Inflammatory macrophage (primary cell): Measurements from ENCODE around the gene GOLGA8T.
"Not testable (repeated sequence)": the region's sequence is repeated elsewhere in the genome, so short reads cannot be mapped to it uniquely, and the experiment has no call there.

Source experiments
- DNase-seq, 2 donors: peaks; one replicate each; pipeline ENCODE4 v3.0.0-alpha.2; 2020 to 2022
- total RNA-seq, 18 experiments: gene quantifications; one replicate each; lab custom pipeline; 2026; ENCODE audit warnings: mixed read lengths in 6 of 18, inconsistent platforms in 2 of 18; lab: John Stamatoyannopoulos, UW

GOLGA8T gene, protein sequence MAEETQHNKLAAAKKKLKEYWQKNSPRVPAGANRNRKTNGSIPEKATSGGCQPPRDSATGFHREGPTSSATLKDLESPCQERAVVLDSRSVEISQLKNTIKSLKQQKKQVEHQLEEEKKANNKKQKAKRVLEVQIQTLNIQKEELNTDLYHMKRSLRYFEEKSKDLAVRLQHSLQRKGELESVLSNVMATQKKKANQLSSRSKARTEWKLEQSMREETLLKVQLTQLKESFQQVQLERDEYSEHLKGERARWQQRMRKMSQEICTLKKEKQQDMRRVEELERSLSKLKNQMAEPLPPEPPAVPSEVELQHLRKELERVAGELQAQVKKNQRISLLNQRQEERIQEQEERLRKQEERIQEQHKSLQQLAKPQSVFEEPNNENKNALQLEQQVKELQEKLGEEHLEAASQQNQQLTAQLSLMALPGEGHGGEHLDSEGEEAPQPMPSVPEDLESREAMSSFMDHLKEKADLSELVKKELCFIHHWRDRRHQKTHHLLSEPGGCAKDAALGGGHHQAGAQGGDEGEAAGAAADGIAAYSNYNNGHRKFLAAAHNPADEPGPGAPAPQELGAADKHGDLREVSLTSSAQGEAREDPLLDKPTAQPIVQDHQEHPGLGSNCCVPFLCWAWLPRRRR
- total RNA-seq = 0 to 0.24 (median 0.07) reads per million in 18 experiments

DNA sequence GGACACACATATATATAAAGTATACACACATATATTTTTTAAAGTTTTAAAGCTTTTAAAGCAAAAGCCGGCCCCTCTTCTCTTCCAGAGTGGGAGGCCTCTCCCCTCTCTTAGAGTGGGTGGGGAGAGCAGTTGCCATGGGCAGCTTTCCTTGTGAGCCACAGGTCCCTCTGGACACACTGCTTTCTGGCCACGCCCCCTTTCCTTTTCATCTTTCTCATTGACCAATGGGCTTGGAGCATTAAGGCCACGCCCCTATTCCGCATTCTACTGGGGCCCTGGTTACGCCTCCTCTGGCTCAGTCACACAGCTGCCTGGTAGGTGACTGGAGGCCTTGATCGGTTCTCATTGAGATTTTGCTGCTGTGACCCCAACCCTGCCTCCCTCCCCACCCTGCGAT, at the start of gene GOLGA8T:
Gene GOLGA8T, plus strand, starts transcription at position 301 of the 400 bp plus-strand sequence. Its CDS starts 98 bp downstream, at position 399.
- DNase-seq = not testable (repeated sequence)

DNA sequence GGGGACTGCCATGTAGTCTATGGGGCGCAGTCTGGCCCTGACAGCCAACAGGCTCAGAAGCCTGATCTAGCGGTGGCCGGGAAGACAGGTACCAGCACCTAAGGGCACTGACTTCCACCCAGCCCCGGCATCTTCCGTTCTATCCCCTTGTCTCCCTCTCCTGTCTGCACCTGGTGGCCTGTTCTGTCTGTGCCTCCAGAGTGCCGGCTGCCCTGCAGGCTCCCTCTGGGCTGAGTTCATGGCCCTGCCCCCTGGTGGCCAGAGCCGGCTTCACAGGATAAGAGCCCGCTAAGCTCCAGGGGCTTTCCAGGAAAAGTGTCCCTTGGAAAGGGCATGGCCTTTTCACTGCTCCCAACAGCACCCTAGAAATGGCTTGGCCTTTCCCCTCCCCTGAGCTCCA, 37.0 kb upstream of the GOLGA8T start:
- DNase-seq = not testable (repeated sequence)

DNA sequence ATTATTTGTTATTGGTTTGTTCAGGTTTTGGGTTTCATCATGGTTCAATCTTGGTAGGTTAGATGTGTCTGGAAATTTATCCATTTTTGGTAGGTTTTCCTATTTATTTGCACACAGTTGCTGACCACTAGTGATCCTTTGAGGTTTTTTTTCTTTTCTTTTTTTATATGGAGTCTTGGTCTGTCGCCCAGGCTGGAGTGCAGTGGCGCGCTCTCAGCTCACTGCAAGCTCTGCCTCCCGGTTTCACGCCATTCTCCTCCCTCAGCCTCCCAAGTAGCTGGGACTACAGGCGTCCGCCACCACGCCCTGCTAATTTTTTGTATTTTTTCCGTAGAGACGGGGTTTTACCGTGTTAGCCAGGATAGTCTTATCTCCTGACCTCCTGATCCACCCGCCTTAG, 32.0 kb upstream of the GOLGA8T start:
- not testable (repeated sequence) for DNase-seq

DNA sequence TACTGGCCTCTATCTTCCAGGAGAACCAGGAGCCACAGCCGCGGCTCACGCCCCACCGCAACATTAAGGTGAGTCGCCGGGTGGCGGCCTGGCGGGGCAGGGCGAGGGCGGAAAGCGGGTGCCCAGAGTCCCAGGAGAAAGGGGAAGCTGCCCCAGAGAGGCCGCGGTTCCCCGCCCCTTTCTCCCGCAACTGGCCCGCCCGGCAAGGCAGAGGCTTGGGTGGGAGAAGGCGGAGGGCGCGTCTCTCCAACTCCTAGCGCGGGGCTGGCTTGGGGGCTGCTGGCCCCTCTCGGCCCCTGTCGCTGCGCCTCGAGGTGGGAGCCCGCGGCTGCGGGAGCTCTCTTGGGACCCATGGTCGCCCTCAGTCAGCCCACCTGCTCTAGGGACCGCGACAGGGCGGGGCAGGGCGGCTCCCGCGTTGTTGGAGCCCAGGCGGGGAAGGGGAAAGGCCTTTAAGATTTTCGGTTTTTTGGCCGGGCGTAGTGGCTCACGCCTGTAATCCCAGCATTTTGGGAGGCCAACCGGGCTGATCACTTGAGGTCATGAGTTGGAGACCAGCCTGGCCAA, 30.8 kb upstream of the GOLGA8T start:
- DNase-seq = not testable (repeated sequence)

DNA sequence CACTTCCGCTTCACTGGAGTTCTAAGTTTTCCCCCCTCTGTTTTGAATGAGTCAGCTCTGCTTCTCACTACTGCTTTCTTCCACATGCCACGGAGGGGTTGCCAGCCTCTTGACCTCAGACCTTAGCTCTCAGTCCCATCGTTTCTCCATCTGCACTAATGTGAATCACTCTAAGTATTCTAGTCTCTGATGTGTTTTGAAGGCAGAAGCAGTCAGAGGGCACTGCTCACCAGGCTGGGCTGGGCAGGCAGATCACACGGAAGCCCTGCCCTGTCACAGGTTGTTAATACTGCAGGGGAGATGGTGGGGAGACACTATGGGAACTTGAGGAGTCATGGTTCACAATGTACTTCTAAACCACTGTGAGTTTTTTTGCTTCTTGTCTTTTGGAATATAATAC, 24.3 kb upstream of the GOLGA8T start:
- not testable (repeated sequence) for DNase-seq

DNA sequence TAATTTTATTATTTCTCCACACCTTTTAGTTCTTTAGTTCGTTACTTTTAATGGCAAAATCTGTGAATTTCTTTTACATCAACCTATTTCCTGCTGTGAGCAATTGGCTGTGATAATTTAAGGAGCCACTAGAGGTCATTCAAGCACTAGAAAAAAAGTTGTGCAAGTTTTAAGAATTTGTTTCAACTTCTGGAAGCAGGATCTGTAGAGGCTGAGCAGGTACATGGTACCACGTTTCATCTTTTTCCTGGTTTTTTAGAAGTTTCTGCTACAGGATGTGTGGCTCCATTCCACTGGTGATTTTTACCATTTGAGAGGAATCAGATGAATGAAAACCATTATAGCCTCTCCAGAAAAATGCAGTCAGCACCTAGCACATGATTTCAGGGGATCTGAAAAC, 4.8 kb upstream of the GOLGA8T start:
- DNase-seq = peak in 1 of 2 donors; percentile 0

DNA sequence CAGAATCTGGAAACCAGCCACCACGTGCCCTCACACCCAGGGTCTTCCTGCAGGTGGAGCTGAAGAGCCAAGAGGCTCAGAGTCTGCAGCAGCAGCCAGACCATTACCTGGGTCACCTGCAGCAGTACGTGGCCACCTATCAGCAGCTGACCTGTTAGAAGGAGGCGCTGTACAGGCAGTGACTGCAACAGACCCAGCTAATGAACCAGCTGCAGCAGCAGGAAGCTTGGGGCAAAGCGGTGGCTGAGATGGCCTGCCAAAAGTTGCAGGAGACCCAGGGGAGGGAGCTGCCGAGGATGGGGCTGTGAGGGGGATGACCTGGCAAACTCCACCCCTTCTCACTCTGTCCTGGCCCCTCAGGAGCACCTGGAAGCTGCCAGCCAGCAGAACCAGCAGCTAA, 8.4 kb downstream of the GOLGA8T start:
- DNase-seq = not testable (repeated sequence)

DNA sequence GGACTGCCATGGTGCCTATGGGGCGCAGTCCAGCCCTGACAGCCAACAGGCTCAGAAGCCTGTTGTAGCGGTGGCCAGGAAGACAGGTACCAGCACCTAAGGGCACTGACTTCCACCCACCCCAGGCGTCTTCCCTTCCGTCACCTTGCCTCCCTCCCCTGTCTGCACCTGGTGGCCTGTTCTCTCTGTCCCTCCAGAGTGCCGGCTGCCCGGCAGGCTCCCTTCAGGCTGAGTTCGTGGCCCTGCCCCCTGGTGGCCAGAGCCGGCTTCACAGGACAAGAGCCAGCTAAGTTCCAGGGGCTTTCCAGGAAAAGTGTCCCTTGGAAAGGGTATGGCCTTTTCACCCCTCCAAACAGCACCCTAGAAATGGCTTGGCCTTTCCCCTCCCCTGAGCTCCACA, 15.0 kb downstream of the GOLGA8T start:
- not testable (repeated sequence) for DNase-seq

DNA sequence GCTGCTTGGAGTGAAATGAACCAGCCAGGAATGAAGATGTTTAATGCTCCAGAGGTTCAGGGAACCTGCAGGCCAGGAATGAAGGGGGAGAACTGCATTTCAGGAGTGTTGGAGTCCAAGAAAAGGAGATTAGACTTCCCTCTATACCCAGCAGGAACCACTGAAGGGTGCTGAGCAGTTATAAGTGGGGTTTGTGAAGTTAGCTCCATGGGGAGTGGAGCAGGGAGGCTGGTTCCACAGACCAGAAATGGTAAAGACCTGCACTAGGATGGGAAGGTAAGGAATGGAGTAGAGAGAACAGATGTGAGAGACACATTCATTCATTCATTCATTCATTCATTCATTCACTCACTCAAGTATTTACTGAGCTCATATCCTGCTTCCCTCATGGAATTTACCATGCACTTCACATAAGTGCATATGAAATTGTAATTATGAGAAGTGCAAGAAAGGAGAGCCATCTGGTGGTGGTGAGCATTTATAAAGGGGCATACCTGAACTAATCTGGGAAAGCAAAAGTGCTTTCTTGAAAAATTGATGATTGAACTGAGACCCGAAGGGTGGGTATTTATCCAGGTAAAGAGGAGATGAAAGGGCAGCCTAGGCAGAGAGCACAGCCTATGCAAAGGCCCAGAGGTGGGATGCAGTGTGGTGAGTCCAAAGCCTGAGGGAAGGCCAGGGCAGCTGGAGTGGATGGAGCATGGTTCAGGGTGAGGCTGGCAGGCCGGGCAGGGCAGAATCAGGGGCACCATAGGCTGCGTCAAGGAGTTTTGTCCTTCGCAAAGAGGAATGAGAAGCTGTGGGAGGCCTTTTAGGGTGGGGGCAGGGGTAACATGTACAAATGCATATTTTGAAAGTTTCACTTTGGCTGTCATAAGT, 27.9 kb downstream of the GOLGA8T start:
- DNase-seq = not testable (repeated sequence)

DNA sequence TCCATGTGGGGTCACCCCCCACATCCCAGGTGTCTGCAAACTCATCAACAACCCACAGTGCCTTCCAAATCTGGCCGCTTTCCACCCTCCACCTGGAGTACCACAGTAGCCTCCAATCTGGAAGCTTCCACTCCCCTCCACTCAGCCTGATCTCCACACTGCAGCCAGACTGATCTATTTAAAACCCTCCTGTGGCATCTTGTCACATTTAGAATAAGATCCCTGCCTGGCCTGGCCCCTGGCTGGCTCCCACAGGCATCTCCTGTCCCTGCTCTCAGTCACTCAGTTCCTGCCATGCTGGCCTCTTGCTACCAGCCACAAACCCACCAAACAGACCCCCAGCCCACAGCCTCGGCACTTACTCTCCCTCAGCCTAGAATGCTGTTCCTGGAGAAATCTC, 28.9 kb downstream of the GOLGA8T start:
- DNase-seq = not testable (repeated sequence)

DNA sequence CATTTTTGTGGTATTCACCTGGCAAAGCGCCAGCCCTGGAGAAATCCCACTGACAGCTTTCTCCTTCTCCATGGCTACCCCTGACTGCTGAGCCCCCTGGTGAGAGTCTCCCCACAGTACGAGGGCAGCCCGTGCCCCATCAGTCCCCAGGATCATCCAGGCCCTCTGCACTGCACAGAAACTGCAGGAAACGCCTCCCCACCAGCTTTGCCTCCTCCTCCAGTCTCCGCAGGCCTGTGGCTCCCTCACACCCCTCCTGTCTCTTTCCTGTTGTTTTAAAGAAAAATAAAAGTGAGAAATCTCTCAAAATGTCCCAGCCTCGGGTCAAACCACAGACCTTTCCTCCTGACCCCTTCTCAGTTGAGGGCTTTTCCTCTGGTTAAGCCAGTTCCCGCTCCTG, 29.4 kb downstream of the GOLGA8T start:
- DNase-seq = not testable (repeated sequence)

DNA sequence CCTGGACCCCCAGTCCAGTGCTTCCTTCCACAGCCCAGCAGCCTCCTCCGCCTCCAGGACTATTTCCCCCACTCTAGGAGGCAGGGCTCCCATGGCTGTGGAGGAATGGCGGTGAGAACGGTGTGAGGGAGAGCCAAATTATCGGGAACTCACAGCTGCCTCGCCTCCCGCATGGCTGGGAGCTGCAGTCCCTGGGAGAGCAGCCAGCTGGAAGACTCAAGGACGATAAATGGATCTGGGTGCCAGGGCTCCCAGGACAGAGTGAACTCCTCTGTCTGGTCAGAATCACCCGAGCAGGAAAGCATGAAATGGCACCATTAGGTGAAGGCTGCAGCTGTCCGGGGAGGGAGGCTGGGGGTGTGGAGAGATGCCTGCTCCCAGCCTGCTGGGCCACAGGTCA, 32.6 kb downstream of the GOLGA8T start:
- not testable (repeated sequence) for DNase-seq

DNA sequence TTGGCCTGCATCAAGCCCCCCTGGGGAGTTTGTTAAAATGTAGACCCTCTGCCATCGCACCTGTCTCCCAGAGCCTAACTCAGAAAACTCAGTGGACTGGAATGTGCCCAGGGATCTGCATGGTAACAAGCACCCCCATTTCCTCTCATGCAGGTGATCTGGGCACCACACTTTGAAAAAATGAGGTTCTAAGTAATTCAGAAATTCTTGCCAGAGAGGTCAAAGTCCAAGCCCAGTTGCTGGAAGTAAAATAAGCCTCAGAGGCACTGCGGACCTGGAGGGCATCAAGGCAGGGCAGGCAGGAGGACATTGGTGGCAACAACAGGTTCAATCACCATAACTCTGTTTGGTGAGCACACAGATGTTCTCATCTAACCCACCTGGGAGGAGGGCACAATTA, 33.0 kb downstream of the GOLGA8T start:
- DNase-seq = not testable (repeated sequence)

DNA sequence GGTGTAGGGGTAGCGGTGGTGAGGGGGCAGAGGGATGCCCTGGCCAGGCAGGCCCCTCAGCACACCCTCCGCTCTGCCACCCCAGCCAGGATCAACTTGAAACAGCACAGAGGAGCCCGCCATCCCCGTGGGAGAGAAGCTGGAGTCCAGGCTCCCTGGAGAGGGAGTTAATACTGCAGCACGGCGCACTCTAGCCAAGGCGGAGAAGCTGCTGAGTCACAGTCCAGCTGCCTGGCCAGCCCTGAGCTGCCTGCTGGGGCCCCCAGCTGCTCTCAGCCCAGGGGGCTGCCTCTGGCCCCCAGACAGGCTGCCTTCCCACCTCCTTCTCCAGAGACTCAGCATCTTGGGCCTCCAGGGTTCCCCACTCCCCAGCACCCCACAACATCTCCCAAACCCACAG, 36.6 kb downstream of the GOLGA8T start:
- not testable (repeated sequence) for DNase-seq

DNA sequence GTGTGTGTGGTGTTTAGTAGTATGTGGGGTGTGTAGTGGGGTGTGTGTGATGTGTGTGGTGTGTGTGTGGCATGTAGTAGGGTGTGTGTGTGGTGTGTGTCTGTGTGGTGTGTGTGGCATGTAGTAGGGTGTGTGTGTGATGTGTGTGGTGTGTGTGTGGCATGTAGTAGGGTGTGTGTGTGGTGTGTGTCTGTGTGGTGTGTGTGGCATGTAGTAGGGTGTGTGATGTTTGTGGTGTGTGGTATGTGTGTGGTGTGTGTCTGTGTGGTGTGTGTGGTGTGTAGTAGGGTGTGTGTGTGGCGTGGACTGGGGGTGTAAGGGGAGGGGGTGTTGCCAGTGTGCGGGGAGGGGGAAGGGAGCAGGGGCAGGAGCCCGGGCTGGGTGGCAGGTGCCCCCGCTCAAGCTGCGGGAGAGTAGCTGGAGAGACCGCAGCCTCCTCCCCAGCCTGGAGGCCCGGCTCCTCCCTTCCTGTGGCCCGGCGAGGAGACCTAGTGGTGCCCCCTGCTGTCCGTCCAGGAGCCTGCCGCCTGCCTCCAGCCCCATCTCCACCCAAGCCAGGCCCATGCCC, 38.3 kb downstream of the GOLGA8T start:
- DNase-seq = not testable (repeated sequence)

DNA sequence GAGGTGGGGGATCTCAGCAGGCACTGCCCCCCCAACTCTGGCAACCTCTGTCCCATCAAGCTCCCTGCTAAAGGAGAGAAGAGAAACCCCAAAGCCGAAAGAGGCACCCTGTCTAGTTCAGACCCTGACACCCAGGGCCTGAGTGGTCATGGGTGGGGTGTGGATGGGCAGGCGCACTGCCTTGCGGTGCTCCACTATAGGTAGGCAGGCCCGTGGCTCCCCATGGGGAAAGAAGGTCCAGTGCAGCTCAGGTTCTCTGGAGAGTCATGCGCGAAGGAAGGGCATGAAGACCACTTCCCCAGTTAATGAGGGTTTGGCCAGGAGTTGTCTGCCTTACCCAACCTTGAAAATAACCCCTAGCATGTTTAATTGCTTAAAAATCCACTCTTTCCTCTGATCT, 40.4 kb downstream of the GOLGA8T start:
- not testable (repeated sequence) for DNase-seq

DNA sequence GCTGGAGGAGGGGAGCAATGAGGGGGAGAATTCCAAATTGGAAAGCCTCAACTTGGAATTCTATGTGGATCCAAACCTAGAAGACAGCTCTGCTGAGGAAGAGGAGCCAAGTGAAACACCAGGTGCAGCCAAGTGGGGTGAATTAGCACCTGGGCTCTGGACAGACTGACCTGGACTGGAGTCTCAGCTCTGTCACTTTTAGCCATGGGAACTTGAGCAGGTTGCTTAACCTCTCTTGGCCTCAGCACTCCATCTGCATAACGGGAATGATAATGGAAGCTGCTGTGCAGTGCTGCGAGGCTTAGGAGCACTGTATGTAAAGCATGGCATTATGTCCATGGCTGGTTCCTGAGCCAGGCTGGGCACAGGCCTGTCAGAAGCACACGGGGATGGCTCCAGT, 41.8 kb downstream of the GOLGA8T start:
- not testable (repeated sequence) for DNase-seq

DNA sequence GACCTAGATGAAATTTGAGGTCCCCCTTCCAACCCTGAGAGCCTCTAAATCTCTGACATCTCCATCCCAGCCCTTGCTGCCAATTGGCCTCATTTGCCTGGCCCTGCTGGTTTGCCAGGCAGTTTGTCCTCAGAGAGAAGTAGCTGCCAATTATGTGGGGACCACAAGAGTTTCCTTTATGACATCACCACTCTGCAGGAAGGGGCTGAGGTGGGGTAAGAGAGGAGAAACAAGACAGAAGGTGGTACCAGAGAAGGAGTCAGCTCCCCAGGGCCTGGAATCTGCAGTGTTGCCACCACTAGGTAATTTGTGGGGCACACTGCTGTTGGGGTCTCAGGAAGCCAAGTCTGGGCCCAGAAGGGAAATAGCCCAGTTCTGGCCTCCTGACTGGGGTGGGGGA, 45.0 kb downstream of the GOLGA8T start:
- not testable (repeated sequence) for DNase-seq

DNA sequence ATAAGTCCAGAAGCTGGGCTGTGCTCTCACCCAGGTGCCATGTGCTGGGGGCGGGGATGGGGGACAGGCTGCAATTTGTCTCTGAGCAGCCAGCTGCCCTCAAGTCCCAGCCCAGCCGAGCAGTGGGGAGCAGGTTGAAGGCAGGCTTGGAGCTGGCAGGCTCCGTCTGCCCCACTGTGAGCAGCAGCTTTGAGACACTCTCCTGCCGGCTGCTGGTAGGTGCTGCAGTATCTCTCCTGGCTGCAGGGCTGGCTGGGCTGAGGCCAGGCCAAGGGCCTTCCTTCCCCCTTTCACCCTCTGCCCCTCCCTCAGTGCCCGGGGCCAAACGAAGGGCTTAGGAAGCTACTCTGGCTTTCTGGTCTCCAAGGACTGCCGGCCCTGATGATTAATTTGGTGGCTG, 50.6 kb downstream of the GOLGA8T start:
- DNase-seq = not testable (repeated sequence)

DNA sequence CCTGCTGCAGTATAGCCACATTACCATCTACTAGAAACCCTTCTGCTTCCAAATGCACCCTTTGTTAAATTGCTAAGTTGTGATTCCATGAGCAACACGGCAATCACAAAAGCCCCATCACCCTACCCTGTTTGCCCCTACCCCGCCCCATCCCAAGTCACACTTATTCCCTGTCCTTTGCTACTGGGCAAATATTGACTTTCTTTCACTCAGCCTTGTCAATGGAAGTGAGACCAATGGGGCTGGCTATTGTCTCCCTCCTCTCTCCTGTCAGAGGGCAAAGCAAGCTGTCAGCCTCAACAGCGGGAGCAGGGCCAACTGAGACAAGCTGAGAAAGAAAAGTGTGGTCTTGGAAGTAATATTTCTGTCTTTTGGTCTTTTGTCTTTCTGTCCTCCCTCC, 52.6 kb downstream of the GOLGA8T start:
- DNase-seq = not testable (repeated sequence)

DNA sequence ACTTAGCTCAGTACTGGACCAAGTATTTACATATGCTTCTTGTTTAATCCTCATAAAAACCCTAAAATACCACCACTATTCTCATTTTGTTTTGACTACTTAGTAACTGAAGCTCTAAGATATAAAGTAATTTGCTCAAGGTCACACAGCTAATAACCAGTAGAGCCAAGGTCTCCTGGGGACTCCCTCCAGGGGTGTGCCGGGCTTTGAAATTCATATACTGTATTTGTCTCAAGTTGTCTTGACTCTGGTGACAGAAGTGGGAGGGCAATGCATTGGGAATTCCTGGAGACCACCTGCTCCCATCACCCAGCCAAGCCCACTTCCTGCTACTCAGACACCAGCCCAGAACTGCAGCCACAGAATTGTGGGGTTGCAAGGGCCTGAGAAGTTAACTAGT, 54.9 kb downstream of the GOLGA8T start:
- not testable (repeated sequence) for DNase-seq

DNA sequence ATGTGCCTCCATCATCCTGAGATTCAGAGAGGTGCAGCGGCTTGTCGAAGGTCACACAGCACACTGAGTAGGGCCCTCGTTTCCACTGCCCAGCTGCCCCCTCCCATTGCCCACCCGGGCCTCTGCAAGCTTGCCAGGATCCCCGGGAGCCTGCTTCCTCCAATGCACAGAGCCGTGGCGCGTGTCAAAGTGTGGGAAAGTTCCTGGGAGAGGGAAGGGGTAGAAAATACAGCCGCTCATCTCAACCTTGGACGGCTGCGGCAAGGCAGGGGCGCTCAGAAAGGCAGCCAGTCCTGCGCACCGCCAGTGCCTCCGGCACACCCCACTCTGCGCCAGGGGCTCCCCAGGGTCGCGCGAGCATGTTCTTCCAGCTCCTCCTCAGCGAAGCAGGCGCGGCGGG, 56.3 kb downstream of the GOLGA8T start:
- not testable (repeated sequence) for DNase-seq
